COLO668 (cell line): ENCODE data around the gene NPPC.
"Not testable (repeated sequence)": the region's sequence is repeated elsewhere in the genome, so short reads cannot be mapped to it uniquely, and the experiment has no call there.

ENCODE experiments used
- DNase-seq: peaks from one replicate; lab custom pipeline; 2025; ENCODE audit not compliant: unreplicated experiment; lab: John Stamatoyannopoulos, UW

NPPC gene

DNA sequence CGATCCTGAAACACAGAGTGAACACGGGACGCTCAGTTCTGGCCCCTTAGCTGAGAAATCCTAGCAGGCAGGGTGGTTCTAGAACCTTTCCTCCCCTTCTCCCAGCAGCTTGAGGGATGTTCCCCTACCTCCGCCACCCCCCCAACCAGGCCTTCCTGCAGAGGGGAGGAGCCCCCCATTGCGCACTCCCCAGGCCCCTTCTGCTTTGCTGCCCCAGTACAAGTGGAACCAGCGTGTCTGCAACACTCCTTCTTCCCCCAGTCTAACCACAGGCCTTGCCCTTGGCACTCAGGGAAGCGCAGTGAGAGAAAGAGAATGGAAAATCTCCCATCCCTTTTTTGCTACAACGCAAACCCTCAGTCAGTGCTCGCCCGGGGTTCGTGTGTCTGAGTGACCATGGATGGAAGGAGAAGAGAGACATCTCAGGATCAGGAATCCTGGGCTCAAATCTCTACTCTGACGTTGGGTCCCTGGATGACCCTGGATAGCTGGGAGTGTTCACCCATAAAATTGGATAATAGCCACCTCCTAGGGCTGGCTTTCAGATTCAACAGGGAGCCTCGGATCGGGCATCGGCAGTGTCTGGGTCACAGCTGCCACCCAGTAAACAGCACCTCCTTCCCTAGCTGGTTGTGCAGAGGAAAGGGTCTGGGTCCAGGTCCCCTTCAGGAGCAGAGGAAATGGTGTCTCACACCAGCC, 3.7 kb downstream of the NPPC start:
- DNase-seq, result no peak

DNA sequence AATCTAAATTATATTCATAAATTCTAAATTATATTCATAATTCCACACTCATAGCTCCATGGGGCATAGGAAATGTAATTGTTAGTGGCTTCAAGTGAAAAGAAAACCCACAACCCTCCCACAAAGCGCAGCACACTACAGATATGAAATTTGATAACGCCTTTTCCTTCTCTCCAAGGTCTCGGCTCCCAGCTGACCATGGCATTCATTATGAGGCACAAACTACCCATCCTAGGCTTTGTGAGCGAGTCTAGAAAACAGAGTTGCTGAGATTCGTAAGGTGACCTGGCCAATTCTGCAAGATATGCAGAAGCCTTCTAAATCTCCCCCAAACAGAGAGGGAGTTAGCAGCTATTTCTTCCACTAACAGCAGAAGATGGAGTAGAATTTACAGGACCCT, 5.4 kb downstream of the NPPC start:
- no peak for DNase-seq

DNA sequence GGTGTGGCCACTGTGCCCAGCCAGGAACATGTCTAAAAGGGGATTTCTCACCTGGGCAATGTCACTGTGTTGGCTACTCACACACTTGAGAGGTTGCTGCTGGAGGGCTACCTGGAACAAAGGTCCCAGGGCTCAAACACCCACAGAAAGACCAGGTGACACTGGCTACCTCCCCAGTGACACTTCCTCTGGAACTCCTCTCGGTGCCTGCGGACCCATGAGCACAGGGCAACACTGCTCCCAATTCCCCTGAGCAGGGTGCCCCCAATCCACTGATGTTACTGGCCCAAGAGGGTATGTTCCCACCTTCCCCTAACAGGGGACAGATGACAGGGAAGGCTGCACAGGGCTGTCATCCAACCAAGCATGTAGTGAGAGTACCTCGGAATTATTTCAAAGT, 5.8 kb downstream of the NPPC start:
- DNase-seq, result no peak

DNA sequence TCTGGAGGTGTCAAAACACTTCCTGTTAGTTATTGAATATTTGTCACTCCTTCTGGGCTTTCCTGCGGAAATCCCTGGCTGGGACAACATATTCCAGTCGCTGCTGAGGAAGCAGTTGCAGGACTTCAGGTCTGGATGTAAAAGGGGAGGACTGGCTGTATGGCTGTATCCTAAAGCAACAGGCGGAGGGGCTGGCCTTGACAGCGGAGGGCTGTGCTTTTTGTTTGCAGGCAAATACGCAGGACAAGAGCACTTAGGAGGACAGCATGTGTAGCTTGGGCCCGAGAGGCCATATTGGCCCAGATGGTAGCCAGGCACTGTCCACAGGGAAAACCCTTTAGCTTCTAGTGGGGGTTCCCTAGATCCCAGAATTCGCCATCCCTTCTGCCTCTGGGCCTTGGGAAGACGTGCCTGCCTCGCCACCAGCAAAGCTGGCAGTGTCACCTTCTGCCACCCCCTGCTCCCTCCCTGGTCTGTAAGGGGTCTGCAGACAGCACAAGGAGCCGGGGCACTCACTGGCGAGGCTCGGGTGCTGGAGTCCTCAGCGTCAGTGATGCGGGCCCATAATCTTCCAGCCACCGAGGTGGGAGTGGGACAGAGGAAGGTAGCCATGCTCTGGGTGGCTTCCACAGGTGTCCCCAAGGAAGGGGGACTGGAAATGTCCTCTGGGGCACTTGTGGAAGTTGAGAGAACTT, 6.7 kb downstream of the NPPC start:
- no peak for DNase-seq

DNA sequence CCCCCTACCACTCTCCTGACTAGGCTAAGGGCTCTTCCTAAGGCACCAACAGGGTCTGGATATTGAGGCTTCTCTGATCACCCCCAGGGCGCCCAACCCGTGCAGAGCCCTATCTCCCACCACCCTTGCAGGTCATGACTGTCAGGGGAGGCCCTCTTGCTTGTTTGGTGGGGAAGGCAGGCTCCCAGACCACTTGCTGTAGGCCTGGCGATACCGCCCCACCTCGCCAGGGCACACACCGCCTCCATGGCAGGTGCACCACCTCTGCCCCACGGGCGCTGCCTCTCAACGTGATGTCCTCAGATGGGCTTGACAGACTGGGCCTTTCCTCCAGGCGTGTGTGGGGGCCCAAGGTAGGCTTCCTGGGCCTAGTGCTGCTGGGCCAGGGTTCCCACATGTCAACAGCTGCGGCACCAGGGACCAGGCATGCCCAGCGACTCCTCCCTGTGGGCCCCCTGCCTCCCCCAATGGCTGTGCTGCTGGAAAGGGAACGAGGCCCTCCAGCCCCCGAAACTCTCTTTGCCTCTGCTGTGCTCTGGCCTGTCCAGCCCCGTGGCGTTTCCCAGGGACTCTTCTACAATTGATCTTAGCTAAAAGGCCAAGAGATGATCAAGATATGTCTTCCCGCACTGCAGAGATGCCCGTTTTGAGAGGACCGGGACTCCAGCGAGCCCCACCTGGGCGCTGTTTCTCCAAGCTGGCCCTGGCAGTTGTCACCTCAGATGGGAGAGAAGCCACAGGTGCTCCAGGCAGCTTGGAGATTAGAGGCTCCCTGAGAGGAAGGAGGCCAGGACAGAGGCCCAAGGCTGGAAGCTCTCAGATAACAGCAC, 7.5 kb downstream of the NPPC start:
- DNase-seq, result no peak

DNA sequence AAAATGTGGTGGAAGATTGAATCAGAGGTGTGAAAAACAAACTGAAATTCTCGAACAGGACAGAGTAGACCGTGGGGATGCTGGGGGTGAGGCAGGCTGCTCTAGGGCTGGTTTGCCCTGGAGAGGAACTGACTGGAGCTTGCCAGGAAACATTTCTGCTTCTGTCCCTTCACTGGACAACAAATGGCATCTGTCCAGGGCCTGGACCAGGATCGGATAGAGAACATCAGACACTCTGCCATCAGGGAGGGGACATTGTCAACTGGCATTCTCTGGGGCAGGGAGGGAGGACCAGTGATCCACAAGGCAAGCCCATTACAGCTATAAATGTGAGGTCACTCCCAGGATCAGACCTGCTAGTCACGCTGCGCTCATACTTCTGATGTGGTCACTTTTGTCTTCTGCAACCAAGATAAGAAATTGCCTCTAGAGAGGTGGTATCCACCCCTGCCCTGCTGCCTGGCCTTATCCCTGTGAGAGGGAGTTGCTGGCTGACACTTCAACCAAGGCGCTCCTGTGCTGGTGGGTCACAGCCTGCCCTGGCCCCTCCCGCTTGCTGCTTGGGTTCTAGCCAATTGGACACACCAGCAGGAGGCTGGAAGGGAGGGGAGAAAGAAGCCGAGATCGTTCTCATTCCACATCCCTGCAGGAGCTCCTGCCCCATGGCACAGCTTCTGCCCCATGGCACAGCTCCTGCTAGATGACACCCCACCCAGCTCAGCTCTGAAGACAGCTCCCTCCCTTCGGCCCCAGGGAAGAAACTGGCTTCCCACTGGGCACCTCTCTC, 8.7 kb downstream of the NPPC start:
- no peak for DNase-seq

DNA sequence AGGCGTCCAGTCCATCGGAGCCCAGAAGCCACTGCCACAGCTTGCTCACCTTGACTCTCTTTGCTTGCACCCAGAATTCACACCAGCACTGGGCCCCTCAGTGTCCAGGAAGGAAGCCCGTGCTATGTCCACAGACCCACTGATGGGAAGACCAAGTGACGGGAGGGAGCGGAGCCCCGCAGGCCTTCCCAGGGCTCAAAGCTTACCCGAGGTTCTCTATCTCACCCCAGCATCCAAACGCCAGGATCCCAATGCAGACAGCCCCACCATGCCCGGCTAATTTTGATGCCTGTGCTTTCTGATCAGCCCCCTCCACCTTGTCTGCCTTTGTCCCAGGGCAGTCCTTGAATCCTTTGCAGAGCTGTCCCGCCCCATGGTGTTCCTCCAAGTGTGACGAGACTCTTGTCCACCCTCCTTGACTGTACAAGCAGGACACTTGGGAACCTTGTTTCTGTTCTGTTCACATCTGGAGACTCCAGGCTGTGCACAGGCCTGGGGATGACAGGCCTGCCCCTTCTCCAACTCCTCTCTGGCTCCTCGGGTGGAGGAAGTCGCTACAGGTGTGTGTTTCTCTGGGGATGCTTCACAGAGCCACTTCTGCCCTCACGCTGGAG, 12.0 kb downstream of the NPPC start:
- no peak for DNase-seq

DNA sequence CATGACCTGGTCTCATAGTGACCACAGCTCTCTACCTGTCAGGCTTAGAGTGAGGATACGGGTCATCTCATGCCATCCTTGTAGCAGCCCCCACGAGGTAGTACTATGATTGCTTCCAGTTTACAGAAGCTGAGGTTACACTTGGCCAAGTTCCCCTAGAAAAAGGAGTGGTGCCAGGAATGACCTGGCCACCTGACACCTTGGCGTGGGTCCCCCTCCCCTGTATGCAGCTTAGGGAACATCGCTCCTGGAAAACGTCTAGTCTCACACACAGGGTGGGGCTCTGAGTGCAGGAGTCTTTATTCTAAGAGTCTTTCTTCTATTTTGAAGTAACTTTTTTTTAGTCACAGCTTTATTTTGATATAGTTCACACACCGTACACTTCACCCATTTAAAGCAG, 14.8 kb downstream of the NPPC start:
- DNase-seq, result no peak

DNA sequence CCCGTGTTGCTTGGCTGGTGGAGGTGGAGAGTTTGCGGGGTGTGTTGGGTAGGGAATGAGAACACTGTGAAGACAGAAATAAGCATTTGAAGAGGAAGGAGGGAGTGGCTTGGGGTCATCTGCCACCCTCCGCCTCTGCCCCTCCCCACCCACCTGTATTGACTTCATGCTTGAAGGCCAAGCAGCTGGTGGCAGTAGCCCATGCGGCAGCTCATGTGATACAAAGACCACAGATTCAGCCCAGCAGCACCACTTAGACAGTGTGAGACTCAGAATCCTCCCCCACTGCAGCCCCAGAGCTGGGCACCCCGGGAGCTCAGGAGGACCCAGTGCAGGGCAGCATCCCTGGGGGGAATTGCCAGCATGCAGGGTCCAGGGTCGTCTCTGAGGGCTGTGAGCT, 15.4 kb downstream of the NPPC start:
- DNase-seq, result no peak

DNA sequence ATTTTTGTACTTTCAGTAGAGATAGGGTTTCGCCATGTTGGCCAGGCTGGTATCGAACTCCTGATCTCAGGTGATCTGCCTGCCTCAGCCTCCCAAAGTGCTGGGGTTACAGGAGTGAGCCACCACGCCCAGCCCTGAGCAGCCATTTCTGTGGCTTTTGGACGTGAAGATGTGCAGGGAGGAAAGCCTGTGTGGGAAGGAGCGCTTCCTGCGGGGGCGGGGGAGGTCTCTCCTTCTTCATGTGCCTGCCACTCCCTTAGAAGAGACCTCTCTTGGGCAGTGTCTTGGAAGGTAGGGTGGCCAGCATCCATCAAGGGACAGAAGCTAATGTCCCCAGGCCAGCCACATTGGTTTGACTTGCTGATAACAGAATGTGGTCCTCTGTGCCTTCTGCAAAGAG, 16.0 kb downstream of the NPPC start:
- DNase-seq, result not testable (repeated sequence)

DNA sequence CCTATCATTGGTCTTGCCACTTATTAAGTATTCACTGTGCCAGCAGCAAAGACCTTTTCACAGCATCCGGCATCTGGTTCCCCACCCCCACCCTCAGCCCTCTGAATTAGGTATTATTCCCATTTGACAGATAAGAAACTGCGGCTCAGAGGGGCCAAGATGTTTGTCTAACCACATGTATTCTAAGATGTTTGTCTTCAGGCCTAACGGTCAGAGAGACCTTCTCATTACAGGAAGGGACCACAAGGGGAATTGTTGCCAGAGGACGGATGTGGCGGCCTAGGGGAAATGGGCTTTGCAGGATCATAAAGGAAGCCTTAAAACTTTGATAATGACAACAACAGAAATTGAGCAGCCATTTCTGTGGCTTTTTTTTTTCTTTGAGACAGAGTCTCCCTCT, 16.6 kb downstream of the NPPC start:
- DNase-seq, result no peak

DNA sequence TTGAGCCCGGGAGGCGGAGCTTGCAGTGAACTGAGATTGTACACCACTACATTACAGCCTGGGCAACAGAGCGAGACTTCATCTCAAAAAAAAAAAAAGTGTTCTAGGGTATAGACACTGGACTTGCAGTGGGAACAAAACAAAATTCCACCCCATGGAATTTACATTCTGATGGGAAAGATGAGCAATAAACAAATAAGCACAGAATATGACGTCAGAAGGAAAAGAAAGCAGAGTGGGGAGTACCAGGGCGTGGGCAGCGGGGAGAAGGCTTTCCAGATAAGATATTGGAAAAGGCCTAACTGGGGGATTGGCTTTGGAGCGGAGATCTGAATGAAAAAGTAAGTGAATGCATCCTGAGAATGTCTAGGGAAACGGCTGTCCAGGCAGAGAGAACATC, 17.6 kb downstream of the NPPC start:
- no peak for DNase-seq

DNA sequence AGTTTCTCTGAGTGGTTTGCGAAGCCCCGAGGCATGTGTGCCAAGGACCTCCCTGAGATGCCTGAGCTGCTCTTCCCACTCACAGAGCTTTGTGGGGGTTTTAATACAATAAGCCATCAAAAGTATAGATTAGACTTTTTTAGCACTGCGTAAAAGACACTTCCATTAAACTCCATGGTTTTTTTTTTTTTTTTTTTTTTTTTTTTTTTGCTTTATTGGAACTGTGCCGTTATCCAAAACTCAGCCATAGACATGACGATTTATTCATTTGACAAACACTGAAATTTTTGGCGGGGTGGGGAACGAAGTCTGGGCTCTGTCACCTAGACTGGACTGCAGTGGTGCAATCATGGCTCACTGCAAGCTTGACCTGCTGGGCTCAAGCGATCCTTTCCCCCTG, 18.4 kb downstream of the NPPC start:
- no peak for DNase-seq

DNA sequence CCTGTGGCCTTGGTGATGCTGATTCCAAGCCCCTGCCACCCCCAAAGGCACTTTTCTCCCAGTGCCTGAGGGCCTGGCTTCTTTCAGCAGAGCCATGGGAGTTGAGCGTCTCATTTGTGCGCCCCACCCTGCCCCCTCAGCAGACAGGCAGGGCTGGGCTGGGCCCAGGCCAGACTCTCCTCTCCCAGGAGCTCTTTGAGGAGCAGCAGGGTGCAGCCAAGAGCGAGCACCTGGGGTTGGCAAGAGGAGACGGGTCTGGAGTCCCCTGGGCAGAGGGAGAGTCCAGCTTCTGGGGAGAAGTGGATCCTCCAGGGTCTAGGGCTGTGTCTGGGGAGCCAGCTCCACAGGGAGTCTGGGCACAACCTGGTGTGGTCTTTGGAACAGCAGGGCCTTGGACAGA, 21.2 kb downstream of the NPPC start:
- no peak for DNase-seq

DNA sequence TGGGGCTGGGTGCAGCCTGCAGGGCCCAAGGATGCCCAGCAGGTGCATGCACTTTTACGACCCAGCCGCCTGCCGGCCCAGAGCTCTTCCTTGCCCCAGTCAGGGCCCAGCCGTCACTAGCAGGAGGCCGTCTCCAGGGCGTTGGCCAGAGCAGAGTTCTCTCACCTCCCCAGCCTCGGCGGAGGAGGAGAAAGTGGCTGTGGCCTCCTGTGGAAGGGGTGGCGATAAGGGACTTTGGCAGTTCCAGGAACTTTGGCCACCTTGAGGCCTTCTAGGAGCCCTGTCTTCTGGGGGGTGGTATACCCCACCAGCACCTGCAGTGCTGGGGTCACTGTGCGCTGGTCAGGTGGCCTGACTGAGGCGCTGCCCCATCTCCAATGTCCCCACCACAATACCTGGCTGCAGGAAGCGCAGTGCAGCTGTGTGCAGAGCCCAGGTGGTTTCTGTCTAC, 22.0 kb downstream of the NPPC start:
- peak; percentile 61 for DNase-seq

DNA sequence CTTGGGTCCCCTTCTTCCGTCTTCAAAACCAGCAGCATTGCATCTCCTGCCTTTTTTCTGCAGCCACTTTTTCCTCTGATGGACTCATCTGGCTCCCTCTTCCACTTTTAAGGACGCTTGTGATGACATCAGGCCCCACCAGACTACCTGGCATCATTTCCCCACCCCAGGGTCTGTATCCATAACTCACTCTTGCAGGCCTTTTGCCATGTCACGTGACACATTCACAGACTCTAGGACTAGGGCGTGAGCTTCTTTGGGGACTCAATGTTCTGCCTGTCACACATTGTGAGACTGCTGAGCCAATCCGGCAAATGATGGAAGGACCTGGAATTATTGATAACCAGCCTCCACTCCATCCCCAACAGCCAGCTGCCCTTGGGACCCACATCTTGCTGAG, 23.6 kb downstream of the NPPC start:
- DNase-seq, result no peak

DNA sequence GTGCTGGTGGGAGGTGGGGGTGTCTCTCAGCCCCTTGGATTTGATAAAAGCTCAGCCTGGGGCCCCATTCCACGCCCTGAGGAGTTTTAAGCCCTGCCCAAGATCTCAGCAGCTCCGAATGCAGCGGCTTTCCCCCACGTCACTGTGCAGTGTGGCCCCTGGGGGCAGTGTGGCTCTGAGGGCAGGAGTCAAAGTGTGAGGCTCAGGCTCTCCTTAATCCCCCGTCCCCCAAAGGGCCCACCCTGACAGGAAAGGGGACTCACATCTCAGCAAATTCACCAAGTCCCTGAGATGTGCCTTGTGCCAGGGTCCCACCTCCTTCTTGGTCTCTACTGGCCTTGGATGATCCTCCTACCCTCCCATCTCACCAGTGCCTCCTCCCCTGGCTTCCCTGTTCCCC, 25.2 kb downstream of the NPPC start:
- DNase-seq, result no peak

DNA sequence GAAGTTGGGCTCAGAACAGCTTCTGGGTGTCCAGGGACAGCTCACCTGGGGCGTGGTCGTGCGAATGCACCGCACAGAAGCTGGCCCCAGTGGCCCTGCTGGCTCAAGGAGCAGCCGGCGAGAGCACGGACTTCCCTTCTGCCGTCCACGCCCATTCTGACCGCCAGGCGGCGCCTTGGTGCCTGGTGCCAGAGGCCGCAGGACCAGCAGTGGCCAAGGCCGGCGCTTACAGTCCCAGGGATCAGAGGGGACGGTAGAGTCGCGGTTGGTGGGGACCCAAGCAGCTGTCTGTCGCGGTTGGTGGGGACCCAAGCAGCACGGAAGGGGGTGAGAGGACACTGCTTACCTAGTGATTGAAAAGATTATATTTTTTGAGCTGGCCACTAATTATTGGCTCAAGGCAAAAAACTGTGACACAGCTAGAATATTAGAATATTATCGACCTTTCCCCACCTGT, 25.7 kb downstream of the NPPC start:
- peak; percentile 81 for DNase-seq

DNA sequence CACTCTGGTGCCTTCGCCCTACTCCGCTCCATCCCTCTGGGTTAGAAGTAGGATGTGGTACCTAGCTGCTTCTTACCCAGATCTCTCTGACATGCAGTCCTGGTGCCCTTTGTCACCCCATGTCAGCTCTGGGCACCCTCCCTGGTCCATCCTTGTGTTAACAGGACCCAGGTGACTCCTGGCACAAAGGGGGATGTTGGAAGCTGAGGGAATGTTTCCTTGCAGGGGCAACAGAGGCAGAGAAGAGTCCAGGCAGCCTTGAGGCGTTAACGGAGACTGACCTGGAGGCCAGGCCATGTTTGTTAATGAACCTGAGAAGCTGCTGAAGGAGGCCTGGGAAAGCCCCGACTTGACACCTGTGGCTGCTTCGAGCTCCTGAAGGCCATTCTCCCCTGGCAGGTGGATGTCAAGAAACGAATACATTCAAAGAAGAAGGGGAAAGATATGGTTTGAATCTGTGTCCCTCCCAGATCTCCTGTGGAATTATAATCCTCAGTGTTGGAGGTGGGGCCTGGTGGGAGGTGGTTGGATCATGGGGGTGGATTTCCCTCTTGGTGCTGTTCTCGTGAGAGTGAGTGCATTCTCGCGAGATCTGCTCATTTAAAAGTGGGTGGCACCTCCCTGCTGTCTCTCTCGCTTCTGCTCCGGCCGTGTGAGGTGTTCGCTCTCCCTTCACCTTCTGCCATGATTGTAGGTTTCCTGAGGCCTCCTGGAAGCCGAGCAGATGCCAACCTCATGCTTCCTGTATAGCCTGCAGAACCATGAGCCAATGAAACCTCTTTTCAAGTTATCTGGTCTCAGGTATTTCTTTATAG, 31.4 kb downstream of the NPPC start:
- DNase-seq, result no peak

DNA sequence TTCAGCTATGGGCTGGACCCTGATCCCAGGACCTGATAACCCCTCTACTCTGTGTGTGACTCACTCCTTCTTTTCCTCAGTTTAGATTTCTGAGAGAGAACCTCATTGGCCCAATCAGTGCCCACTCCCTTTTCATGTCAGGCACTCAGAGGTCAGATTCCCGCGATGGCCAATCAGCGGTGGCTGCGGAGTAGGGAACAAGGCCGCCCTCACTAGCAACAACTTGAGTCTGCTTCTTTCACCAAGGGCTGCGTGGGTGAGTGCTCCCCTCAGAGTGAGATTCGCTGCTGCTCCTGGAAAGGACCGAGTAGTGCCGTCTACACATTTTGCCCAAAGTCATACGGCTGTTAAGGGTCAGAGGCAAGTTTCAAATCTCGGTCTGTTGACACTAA, 34.7 kb downstream of the NPPC start:
- DNase-seq, result no peak
